HG03439 (cell line): ENCODE measurements around the gene PTPRN2.
"Not testable (repeated sequence)": the region's sequence is repeated elsewhere in the genome, so short reads cannot be mapped to it uniquely, and the experiment has no call there.

Experiments
- ATAC-seq: cut with Tn5 transposase; IDR thresholded peaks from one replicate; pipeline ENCODE4 v1.9.1; 2021; ENCODE audit warnings: mild to moderate bottlenecking, moderate library complexity; ENCODE audit not compliant: unreplicated experiment

PTPRN2 gene

GRCh38 chr7:158391141-158391540 is 196.5 kb downstream of the PTPRN2 start:
- ATAC-seq = no peak

- no peak for ATAC-seq
Observed at GRCh38 chr7:158390460-158390859, 197.2 kb downstream of the PTPRN2 start.

DNA sequence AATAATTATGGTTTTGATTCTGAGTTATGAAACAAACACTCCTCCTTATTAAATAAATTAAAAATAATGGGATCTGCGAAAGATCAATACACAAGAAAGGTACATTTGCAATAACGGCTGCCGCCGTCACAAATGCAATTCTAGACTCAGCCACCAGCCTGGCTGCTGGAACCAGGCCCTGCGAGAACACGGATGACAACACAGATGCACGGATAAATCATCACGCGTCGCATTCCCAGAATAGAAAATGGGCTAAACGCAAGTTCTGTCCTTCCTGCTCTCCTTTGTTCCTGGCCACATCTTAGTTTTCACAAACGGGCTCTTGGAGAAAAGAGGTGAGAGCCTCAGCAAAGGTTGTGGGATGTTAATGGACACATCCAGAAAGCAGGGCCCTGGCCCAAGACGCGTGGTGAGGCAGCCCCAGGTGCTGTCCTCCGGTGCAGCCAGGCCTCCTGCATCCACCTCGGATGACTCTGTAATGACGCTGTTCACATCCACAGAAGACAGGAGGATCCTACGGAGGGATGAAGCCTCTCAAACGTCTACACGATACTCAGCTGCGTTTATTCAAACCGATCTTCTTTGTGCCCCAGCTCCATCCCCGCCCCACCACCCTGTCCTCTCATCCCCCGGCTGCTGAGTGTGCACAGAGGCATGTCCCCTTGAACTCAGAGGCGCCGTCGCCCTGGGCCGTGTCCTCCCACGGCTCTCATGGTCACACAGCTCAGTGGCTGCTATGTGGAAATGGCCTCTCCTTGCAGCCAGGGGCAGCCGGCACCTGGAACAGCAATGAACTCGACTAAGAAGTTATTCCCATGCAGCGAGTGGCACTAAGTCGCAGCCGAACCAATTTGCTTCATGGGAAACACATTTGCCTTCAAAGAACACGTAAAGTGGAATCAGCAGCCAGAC is 197.9 kb downstream of the PTPRN2 start:
- ATAC-seq = no peak

- ATAC-seq = no peak
Observed at GRCh38 chr7:158388928-158389327, 198.7 kb downstream of the PTPRN2 start.

DNA sequence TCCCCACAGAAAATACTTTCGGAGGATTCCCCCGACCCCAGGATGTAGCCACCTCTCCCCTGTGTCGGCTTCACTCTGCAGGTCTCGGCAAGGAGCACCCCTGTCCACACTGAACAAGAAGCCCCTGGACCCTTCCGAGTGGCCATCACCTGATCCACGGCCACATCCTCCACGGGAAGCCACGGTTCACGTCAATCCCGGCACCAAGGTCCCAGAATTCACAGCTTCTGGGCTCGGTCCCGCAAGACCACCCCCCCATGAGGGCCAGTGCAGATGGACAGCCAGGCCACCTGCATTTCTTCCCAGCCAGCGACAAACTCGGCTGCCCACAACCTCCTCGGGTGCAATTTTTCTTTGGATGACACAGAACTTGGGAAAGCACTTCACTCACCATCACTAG is 199.6 kb downstream of the PTPRN2 start:
- ATAC-seq = no peak

DNA sequence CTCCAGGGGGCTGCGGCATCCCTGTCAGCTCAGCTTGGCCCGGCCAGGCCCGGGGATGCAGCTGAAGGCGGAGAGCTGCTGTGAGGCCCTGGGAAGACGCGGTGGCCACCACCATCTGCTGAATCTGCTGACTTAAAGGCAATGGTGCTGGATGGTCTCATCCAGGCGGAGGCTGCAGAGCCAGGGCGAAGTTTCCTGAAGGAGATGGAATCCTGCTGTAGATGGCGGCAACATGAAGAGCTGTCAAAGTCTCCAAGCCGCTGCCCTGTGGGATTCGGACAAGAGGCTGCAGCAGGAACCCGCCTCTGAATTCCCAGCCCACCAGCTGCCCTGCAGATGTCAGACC is 200.1 kb downstream of the PTPRN2 start:
- ATAC-seq = no peak

DNA sequence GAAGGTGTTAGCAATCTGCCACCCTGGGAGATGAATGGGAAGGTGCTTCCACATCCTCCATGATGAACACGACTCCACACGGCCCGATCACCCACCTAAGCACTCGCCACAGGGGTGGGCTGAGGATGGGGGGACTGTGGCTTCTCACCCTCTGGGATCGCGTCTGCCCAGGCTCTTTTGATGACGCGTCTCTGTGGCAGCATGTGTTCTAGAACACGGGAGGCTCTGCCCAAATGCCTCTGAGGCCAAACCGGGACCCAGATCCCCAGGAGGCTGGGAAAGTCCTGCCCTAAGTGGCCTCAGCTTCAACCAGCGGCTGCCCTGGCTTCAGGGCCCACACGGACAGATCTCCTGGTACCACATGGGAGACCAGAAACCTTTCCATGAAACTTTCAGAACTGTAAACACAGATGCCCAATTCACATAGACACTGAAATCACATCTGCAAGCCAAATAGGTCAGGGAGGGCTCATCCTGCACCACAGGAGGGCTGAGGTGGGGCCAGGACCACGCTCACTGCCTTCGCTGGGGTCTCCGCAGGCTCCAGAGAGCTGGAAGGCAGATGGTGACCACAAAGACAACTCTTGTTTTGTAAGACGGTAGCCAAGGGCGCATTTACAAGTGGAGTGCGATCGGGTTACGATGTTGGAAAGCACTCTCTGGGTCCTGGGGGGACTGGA is 200.6 kb downstream of the PTPRN2 start:
- no peak for ATAC-seq

- no peak for ATAC-seq
Observed at GRCh38 chr7:158386355-158386618, 201.3 kb downstream of the PTPRN2 start.

DNA sequence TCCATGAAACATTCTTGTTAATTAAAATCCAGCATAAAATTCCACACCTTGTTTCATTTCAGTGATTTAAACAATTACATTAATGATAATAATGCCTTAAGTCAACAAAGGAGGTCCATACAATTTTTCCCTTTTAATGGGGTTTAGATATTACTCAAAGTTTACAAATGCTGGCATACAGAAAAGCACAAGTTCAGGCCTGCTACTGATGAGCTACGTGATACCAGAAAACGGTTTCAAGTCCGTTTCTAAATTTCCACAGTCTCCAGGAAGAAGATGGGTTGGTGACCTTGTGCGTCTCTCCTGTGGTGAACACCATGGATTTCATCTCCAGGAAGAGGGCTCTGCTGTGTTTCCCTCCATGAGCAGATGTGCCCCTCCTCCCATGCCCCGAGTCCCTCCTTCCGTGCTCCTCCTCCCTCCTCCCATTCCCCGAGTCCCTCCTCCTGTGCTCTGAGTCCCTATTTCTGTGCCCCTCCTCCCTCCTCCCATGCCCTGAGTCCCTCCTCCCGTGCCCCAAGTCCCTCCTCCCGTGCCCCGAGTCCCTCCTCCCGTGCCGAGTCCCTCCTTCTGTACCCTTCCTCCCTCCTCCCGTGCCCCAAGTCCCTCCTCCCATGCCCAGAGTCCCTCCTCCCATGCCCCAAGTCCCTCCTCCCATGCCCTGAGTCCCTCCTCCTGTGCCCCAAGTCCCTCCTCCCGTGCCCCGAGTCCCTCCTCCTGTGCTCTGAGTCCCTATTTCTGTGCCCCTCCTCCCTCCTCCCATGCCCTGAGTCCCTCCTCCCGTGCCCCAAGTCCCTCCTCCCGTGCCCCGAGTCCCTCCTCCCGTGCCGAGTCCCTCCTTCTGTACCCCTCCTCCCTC is 201.9 kb downstream of the PTPRN2 start:
- not testable (repeated sequence) for ATAC-seq

DNA sequence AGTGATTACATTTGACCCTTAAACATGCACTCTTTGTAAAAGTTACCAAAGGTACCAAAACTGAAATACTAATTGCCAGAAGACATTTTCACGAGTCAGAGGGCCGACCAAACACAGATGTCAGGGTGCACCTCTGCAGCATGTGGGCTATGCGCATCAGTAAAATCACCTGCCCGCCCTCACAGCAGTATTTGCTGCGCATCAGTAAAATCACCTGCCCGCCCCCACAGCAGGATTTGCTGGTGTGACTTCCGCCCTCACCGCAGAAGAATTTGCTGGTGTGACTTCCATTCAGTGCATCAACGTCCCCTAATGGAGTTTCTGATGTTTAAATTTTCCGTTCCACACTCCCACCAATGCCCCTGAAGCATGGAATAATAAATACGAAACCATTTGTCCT is 202.9 kb downstream of the PTPRN2 start:
- ATAC-seq = no peak

- no peak for ATAC-seq
Observed at GRCh38 chr7:158383665-158384064, 204.0 kb downstream of the PTPRN2 start.

DNA sequence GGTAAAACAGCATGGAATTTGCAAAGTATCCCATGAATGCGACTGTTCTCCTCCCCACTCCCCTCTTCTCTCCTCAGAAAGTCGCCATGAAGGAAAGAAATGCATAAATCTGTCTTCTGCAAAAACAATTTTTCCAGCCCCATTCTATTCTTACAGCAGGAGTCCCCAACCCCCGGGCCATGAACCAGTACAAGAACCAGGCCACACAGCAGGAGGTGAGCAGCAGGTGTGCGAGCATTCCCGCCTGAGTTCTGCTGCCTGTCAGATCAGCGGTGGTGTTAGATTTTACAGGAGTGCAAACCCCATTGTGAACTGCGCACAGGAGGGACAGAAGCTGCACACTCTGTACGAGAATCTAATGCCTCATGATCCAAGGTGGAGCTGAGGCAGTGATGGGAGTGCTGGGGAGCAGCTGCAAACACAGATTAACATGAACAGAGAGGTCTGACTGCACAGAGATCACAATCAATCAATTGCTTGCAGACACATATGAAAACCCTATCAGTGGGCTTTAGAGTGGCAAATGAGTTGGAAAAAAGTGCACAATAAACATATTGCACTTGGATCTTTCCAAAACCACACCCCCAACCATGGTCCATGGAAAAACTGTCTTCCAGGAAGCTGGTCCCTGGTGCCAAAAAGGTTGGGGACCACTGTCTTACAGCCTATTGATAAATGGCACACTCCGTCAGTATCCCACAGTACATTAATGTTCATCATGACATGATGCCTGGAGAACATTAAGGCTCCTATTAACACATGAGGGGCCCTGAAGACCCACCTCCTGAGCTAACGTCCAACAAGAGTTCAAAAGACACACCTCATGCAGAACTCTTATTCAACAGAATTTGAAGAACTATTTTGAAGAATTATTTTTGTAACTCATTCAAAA is 205.0 kb downstream of the PTPRN2 start:
- no peak for ATAC-seq

- ATAC-seq = no peak
Observed at GRCh38 chr7:158381956-158382355, 205.7 kb downstream of the PTPRN2 start.

GRCh38 chr7:158378978-158379377 is 208.6 kb downstream of the PTPRN2 start:
- no peak for ATAC-seq

DNA sequence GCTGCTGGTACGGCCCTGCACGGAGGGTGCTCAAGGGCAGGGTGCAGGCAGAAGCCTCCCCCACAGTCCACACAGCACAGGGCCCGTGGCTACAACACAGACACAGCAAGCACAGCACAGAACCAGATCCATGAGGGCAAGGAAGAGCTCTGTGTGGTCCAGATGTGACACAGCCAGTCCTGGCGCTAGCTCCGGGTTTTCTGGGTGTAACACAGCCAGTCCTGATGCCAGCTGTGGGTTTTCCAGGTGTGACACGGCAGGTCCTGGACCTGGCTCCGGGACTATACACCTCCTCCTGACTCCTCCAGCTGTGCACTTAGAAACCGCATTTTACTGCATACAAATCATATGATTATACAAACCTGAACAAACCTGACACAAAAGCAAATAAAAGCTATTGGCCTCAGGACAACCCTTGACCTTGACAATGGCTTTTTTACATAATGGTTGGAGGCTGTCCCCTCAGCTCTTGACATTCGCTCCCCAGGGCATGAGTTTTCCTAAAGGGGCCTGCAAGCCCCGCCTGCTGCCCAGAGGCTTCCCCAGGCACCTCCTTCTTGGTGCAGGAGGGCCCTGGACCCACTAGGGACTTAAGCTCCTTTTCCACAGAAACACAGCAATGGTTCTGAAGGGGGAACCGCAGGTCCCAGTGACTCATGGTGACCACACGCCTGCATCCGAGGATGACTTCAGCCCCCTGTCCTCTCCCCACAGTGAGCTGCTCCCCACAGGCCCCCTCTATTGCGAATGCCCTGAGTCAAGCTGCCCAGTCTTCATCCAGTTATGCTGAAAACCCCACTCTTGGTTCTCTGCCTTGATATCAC is 209.6 kb downstream of the PTPRN2 start:
- no peak for ATAC-seq

DNA sequence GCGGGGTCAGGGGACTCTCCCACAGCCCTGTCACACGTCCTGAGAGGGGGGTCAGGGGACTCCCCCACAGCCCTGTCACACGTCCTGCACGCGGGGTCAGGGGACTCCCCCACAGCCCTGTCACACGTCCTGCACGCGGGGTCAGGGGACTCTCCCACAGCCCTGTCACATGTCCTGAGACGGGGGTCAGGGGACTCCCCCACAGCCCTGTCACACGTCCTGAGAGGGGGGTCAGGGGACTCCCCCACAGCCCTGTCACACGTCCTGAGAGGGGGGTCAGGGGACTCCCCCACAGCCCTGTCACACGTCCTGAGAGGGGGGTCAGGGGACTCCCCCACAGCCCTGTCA is 210.8 kb downstream of the PTPRN2 start:
- not testable (repeated sequence) for ATAC-seq

- not testable (repeated sequence) for ATAC-seq
Observed at GRCh38 chr7:158376146-158376838, 211.3 kb downstream of the PTPRN2 start.

DNA sequence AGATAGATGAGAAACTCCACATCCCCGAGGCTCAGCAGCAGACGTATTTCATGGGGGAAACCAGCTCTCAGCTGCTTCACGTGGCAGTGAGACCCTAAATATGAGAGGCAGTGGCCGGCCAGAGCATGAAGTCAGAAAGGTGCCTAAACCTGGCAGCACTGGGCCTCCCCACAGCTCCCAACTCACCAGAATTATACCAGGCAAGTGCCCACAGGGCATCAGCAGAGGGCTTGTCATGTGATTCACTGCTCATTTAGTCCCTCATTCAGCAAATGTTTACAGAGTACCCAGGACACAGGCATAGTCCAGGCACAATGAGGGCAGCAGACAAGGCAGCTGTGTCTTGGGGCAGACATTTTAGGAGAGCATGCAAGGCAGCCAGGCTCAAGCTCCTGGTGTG is 212.6 kb downstream of the PTPRN2 start:
- no peak for ATAC-seq

DNA sequence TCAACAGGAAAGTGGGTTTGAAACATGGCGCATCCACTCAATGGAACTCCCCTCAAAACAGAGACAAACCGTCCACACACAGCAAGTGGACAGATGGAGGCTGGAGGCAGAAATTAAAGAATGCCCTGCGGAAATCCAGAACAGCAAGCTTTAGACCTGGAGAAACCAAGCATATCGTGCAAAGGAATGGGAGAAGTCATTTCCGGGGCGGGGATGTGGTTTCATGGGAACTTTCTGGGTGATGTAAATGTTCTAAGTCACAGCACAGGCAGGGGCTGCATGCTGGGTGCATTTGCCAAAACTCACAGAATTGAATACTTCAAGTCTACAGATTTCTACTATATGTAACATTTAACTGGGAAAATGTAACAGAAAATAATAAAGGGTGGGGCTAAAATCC is 213.0 kb downstream of the PTPRN2 start:
- no peak for ATAC-seq
